Activated T-cell treated with anti-CD3 and anti-CD28 coated beads for 4 hours (primary cell): ENCODE data around the gene HMGA1.
"Not testable (repeated sequence)": the region's sequence is repeated elsewhere in the genome, so short reads cannot be mapped to it uniquely, and the experiment has no call there.

Experiments used
- DNase-seq: peaks from one replicate; pipeline ENCODE4 v3.0.0-alpha.2; 2020

The HMGA1 gene

DNA sequence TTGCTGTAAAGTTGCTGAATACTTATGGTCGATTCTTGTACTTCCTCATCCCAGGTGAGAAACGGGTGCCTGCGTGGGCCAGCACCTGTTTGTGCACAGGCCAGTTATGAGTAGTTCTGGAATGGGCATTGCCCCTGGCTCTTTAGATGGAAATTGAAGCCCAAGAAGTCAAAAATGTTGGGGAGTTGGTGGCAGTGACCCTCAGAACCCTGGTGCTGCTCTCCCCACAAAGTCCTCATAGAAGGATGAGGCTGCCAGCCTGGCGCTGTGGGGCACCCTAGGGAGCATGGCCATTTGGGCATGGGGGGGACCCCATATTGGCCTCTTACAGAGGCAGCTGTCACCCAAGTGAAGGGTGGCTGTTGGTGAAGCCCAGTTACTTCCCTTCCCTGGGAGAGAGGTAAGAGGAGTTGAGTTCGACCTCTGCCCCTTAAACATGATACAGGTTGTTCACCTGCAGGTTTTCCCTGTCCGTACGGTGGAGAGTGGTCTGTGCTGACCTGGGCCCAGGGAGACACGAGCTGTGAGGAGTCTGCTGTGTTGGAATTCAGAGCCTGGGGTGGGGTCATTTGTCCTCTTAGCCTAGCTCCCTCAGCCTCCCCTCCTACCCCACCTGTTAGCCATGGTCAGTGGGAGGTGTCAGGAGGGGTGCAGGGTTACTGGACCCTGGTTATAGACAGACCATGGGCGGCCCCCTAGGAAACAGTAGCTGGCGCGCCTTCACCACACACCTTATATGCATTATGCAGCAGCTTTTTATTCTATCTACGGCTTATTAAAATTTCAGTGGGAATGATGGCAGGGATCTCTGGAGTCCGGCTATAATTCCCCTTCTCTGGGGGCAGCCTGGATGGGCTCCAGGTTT lies 4.9 kb downstream of the HMGA1 start:
- no peak for DNase-seq

DNA sequence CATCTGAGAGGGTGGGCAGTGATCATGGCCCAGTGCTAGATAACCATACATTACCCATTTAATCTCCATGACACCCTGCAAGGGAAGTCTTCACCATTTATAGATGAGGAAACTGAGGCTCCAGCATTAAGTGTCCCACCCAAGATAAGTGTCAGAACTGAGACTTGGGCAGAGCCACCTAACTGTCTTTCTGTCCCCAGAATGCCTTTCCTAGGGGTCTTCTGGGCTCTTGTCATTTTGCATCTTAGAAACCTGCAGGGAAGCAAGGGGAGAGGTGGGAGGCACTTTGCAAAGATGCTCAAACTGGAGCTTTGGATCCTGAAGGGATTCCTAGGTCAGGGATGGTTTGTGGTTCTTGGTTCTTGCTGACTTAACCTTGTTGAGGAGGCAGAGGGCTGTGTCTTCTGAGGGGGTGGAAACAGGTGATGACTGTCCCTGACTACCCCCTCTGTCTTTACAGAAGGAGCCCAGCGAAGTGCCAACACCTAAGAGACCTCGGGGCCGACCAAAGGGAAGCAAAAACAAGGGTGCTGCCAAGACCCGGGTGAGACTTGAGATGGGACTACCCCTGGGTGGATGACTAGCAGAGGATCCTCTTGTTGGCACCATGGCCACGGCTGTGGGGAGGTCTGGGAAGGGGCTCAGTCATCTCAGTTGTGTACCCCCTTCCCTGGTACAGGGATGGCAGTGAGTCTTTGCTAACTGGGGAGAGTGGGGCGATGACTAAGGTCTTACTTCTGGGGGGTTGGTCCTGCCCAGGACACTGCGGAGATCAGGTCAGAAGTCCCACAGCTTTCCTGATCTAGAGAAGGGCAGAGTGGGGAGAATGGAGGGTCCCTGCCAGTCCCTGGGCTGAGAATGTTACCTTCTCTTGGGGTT lies 5.8 kb downstream of the HMGA1 start:
- no peak for DNase-seq

DNA sequence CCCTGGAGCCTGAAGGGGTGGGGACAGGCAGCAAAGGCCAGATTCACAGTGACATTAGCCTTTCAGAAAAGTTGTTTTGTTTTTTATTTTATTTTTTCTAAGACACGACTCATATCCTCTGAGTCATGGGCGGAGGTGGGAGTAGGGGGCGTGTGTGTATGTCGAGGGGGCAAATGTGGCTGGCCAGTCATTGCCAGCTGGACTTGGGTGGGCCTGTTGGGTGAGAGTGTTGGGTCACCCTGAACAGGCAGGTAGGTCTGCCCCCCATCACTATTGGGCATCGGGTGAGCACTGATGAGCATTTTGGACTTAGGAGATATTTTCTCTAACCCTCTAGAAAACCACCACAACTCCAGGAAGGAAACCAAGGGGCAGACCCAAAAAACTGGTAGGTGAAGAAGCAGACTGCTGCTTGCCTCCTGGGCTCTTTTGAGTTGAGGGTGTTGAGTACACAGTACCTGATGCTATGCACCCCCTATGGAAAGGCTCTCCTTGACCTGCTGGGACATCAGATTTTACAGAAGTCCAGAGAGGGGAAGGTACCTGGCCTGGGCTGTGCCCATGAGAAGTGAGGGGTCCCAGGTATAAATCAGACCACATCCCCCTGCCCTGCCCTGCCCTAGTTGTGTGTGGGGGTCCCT lies 6.6 kb downstream of the HMGA1 start:
- DNase-seq, result no peak

DNA sequence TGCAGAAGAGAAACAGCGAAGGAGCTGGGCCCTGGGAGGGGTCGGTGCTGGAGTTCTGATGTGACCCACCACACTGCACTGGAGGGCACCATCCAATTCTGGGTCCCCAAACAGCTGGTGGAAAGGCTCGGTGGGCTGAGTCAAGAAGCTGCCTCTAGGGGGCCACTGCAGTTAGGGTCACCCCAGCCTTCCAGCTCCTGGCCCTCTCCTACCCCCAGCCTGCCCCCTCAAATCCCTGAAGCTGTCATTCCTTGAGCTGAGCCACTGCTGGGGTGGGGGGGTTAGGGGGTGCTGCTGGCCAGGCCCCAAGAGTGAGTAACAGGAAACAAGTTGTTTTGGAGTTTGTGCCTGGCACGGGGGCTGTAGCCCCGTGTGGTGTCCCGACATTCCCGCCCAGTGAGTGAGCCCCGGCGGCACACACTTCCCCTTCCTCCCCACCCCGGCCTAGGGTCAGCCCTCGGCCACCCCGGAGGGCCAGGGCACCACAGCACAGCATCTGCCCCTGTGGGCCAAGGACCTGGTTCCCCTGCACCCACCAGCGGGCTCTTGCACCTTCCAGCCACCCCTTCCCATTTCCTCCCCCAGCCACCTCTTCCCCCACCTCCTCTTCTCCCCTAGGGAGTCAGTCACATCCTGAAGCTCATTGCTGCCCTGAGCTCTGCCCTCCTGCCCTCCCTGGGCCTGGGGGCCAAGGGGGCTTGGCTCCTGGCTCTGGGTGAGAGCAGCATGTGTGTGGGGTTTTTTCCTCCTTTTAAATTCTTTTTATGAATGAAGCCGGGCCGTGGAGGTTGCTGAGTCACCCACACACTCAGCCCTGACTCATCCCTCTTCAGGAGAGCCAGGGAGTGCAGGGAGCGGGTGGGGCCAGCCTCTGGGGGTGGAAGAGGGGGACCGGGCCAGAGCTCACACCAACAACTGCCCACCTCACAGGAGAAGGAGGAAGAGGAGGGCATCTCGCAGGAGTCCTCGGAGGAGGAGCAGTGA lies 7.5 kb downstream of the HMGA1 start:
- peak; percentile 65 for DNase-seq

DNA sequence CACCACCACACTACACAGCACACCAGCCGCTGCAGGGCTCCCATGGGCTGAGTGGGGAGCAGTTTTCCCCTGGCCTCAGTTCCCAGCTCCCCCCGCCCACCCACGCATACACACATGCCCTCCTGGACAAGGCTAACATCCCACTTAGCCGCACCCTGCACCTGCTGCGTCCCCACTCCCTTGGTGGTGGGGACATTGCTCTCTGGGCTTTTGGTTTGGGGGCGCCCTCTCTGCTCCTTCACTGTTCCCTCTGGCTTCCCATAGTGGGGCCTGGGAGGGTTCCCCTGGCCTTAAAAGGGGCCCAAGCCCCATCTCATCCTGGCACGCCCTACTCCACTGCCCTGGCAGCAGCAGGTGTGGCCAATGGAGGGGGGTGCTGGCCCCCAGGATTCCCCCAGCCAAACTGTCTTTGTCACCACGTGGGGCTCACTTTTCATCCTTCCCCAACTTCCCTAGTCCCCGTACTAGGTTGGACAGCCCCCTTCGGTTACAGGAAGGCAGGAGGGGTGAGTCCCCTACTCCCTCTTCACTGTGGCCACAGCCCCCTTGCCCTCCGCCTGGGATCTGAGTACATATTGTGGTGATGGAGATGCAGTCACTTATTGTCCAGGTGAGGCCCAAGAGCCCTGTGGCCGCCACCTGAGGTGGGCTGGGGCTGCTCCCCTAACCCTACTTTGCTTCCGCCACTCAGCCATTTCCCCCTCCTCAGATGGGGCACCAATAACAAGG lies 8.5 kb downstream of the HMGA1 start:
- DNase-seq, result not testable (repeated sequence)

DNA sequence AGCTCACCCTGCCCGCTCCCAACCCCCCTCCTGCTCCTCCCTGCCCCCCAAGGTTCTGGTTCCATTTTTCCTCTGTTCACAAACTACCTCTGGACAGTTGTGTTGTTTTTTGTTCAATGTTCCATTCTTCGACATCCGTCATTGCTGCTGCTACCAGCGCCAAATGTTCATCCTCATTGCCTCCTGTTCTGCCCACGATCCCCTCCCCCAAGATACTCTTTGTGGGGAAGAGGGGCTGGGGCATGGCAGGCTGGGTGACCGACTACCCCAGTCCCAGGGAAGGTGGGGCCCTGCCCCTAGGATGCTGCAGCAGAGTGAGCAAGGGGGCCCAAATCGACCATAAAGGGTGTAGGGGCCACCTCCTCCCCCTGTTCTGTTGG lies 9.1 kb downstream of the HMGA1 start:
- DNase-seq, result not testable (repeated sequence)

DNA sequence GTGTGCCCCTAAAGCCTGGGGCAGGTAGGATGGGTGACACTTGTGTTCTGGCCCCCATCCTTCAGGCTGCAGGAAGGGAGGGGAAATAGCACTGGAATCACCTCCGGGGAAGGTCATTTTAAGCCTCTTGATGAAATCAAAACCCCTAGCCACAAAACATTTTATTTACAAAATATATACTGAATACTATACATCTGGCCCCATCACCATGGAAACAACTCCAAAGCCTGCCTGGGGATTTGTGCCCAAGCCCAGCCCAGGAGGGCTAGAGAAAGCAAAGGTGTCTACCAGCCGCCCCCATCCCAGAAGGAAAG lies 9.5 kb downstream of the HMGA1 start:
- no peak for DNase-seq

DNA sequence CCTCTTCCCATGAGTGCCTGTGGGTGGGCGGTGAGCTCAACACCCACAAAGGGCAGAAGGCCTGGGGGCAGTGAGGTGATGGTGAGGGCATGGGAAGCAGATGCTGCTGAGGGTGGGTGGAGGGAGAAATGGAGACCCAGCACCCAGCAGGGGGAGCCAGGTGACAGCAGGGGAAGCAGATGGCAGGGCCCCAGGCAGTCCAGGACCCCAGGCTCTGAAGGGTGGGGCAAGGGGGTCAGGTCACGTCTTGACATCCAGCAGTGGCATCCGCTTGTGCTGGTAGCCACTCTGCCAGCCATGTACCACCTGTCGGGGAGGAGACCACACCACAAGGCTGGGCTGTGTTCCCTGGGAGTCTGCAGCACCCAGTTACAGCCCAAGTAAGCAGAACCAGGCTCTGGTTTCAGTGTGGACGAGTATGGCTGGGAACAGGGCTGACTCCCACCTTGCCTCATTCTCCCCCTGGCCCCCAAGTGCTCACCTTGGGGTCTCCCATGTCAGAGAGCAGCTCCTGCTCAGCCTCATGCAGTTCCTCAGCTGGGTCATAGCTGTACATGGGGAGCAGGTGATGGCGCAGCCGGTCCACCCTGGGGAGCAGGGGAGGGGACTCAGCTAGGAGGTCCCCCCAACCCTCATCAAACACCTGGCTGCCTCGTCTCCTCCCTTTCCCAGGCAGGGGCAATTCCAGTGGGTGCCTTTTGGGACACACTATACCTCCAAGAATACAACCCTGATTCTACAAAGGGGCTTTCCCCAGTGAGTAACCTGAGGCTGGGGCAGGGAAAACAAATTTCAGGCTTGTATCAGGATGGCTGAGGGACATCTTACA lies 10.1 kb downstream of the HMGA1 start:
- peak; percentile 48 for DNase-seq

DNA sequence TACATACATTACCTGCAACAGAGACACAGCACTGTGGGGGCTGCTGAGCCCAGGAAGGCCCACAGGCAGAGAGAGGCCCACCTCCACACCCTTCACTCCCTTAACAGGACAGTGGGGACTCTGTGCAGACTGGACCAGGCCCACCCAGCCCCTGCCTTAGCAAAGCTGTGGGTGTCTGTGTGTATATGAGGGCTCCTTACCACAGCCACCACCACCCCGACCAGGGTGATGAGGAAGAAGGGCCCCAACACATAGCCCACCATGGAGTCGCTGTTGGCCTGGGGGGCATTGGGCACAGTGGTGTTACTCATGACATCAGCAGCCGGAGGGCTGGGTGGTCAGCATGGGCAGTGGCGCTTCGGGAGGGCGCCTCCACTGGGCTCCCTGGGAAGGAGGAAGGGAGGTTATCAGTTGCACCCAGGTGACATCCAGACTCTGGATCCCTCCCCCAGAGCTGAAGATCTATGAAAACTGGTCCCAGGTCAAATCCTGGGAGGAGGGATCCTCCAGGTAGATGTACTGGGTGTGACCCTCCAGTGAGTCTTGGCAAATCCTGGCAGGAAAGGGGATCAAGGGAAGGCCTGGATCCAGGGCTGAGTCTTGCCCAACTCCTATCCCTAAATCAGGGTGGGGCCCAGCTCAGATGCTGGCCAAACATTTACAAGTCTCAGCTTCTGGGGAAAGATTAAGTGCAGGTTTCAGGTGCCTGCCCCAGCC lies 11.0 kb downstream of the HMGA1 start:
- no peak for DNase-seq

DNA sequence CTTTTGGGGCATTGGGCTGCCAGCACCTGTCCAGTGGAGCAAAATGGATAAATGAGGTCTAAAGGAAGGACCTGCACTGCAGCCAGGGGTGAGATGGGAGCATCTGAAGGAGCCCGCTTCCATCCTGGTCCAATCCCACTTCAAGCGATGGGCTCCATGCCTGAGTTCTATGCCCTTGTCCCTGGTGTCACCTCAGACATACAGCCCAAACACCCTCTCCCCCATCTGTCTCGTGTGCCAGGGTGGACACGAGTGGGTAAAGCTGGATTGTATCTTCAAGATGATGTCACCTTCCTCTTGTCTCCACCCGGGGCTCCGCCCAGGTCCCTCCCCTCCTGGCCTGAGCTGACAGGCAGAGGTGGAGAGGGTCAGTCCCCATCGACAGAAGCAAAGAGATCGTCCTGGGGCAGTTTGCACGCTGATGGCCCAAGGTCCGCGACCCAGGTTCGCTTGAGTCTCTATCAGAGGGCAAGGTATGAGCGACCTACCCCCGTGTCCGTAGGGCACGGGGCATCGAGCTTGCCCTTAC lies 11.6 kb downstream of the HMGA1 start:
- no peak for DNase-seq

DNA sequence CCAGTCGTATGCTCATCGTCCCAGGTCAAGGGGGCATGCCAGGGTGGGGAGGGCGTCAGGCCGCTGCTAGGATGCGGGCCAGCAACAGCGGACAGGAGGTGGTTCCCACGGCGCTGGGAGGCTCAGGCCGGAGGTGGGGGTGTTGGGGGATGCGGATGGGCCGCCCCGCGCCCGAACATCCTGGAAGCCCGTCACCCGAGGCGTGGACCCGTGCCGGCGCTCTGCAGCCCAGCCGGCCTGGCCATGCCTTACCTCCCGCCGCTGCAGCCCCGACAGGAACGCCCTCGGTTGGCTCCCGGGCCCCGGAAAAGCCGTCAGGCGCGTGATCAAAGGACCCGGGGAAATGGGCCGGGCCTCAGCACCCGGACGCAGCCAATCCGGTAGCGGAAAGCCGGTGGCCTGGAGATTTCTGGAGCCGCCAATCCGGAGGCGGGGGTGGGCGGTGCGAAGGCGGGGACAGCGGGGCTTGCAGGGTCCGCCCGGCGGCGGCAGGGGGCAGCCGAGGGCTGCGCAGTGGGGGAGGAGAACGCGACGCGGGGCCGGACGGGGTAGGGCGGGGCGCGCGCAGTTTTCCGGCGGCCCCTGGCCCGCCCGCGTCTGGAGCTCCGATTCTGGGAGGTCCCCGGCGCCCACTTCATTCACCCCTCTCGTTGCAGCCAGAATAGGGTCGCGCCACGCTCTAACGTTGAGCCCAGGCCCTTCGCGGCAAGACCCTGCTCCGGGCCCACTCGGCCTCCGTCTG lies 12.2 kb downstream of the HMGA1 start, which contains the start of gene SMIM29:
Gene SMIM29, minus strand, starts transcription at position 280 of the 742 bp plus-strand sequence. CDS start 1,215 bp downstream, outside the sequence.
- peak; percentile 97 for DNase-seq

DNA sequence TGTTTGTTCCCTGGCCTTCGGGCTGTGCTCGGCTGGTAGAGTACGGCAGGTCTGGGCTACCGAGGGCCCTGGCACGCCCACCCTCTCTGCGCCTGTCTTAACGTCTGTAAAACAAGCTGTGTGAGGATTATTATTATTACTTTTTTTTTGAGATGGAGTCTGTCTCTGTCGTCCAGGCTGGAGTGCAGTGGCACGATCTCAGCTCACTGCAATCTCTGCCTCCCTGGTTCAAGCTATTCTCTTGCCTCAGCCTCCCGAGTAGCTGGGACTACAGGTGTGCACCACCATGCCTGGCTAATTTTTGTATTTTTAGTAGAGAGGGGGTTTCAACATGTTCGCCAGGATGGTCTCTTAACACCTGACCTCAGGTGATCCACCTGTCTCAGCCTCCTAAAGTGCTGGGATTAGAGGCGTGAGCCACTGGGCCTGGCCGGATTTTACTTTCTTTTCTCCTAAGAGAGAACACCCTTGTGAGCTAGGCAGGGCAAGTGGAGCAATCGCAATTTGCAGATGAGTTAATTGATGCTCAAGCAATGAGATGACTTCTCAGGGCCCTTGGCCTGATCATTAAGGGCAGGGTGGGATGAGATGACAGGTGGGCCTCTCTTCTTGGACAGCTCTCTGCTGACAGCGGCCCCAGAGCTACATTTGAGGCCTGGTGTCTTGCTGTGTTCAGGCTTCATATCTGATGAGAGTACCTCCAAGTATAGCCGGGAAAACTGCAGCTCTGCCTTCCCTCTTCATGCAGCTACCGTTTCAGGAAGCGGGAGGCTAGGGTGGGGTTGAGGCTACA lies 13.0 kb downstream of the HMGA1 start:
- no peak for DNase-seq

DNA sequence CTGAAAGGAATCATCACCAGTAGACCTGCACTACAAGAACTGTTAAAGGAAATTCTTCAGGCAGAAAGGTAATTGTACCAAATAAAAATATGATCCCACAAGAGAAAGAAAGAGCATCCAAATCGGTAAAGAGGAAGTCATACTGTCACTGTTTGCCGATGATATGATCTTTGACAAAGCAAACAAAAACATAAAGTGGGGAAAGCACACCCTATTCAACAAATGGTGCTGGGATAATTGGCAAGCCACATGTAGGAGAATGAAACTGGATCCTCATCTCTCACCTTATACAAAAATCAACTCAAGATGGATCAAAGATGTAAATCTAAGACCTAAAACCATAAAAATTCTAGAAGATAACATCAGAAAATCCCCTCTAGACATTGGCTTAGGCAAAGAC lies 15.7 kb downstream of the HMGA1 start:
- not testable (repeated sequence) for DNase-seq

DNA sequence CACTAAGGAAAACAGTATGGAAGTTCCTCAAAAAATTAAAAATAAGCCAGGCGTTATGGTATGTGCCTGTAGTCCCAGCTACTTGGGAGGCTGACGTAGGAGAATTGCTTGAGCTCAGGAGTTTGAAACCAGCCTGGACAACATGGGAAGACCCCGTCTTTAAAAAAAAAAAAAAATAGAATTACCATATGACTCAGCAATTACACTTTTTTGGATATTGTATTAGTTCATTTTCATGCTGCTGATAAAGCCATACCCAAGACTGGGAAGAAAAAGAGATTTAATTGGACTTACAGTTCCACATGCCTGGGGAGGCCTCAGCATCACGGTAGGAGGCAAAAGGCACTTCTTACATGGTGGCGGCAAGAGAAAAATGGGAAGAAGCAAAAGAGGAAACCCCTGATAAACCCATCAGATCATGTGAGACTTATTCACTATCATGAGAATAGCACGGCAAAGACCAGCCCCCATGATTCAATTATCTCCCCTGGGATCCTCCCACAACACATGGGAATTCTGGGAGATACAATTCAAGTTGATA lies 22.9 kb downstream of the HMGA1 start:
- no peak for DNase-seq

DNA sequence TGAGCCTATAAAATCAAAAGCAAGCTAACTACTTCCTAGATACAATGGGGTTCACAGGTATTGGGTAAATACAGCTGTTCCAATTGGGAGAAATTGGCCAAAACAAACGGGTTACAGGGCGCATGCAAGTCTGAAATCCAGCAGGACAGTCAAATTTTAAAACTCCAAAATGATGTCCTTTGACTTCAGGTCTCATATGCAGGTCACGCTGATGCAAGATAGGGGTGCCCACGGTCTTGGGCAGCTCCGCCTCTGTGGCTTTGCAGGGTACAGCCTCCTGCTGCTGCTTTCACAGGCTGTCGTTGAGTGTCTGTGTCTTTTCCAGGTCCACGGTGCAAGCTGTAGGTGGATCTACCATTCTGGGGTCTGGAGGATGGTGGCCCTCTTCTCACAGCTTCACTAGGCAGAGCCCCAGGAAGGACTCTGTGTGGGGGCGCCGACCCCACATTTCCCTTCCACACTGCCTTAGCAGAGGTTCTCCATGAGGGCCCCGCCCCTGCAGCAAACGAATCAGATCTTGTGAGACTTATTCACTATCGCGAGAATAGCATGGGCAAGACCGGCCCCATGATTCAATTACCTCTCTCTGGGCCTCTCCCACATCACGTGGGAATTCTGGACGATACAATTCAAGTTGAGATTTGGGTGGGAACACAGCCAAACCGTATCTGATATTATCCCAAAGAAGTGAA lies 24.0 kb downstream of the HMGA1 start:
- no peak for DNase-seq

DNA sequence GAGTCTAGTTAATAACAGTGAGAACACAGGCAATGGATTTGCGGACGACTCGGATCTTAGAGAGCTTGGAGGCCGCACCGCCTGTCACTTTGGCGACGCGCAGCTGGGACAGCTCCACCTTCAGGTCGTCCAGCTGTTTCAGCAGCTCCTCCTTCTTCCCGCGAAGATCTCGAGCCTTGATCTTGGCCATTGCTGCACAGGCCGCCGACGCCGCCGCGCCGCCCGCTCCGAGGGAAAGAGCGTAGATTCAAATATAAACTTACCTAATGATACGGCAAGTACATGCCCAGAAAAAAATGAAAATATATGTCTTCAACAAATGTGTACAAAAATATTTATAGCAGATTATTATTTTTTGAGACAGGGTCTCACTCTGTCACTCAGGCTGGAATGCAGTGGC lies 26.8 kb downstream of the HMGA1 start:
- not testable (repeated sequence) for DNase-seq

DNA sequence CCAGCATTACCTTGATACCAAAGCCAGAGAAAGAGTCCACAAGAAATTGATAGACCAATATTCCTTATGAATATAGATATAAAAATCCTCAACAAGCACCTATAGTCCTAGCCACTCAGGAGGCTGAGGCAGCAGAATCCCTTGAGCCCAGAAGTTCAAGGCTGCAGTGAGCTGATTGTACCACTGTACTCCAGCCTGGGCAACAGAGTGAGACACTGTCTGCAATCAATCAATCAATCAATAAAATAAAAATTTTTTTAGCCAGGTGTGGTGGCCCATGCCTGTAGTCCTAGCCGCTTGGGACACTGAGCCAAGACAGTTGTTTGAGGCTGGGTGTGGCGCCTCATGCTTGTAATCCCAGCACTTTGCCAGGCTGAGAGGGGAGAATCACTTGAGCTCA lies 31.1 kb downstream of the HMGA1 start:
- DNase-seq, result no peak
